GM12865 (cell line): ENCODE data around the gene ZNF273.
"Not testable (repeated sequence)": the region's sequence is repeated elsewhere in the genome, so short reads cannot be mapped to it uniquely, and the experiment has no call there.

Experiments used
- DNase-seq: peaks from one replicate; pipeline ENCODE4 v3.0.0; 2010; ENCODE audit warnings: low read depth
- H3K4me3 ChIP-seq: 2 replicates; pipeline ENCODE4 v1.5.1; 2011; ENCODE audit warnings: mild to moderate bottlenecking, low read depth, low read length, control low read depth
- CTCF ChIP-seq: IDR thresholded peaks from 2 replicates; pipeline ENCODE4 v1.5.1; 2011; ENCODE audit warnings: low read length, control low read depth, low read depth, inconsistent platforms; ENCODE audit not compliant: insufficient read depth; ENCODE audit errors: missing control alignments

Gene ZNF273

GRCh38 chr7:64907641-64908326 is 4.7 kb downstream of the ZNF273 start:
- TF ChIP-seq CTCF = no peak
- no peak for DNase-seq
- H3K4me3 ChIP-seq = no peak overlapping the region

- DNase-seq = no peak
- no peak overlapping the region for H3K4me3 ChIP-seq
- no peak for TF ChIP-seq CTCF
Observed at GRCh38 chr7:64908358-64908757, 5.3 kb downstream of the ZNF273 start.

GRCh38 chr7:64914557-64914956 is 11.5 kb downstream of the ZNF273 start:
- DNase-seq = no peak
- H3K4me3 ChIP-seq = no peak overlapping the region
- no peak for TF ChIP-seq CTCF

- not testable (repeated sequence) for H3K4me3 ChIP-seq, DNase-seq
Observed at GRCh38 chr7:64915301-64915700, 12.2 kb downstream of the ZNF273 start.

- not testable (repeated sequence) for H3K4me3 ChIP-seq, DNase-seq
Observed at GRCh38 chr7:64928252-64929187, 25.4 kb downstream of the ZNF273 start.

GRCh38 chr7:64934478-64934877 is 31.4 kb downstream of the ZNF273 start:
- TF ChIP-seq CTCF = no peak
- DNase-seq = no peak

GRCh38 chr7:64938540-64938939 is 35.5 kb downstream of the ZNF273 start:
- no peak for DNase-seq
- TF ChIP-seq CTCF = no peak
- H3K4me3 ChIP-seq = no peak overlapping the region

More at GRCh38 chr7:64934478-64934877, 31.4 kb downstream of the ZNF273 start:
- H3K4me3 ChIP-seq = no peak overlapping the region

GRCh38 chr7:64940021-64940420 is 36.9 kb downstream of the ZNF273 start:
- H3K4me3 ChIP-seq, DNase-seq: not testable (repeated sequence)

GRCh38 chr7:64944667-64945502 is 41.8 kb downstream of the ZNF273 start:
- H3K4me3 ChIP-seq, DNase-seq: not testable (repeated sequence)
